Ascending aorta (tissue), 2 donors: ENCODE results near the gene TMEM253. TPM values are rescaled to one million over a fixed set of nuclear protein-coding genes. Genes with fewer than 3 reads are reported as not detected.

ENCODE experiments used
- DNase-seq, 2 donors: peaks; one replicate each; pipeline ENCODE4 v3.0.0-alpha.2; 2019; ENCODE audit warnings: low spot score in 2 of 2
- H3K27ac ChIP-seq, 2 donors: fragments of 200-600 bp; sonication (generic); one replicate each; pipeline ENCODE4 v1.5.1; 2016 to 2017; ENCODE audit warnings: mild to moderate bottlenecking in 1 of 2
- H3K27me3 ChIP-seq: fragments of 200-600 bp; sonication (generic); one replicate; pipeline ENCODE4 v1.5.1; 2017
- H3K36me3 ChIP-seq, 2 donors: fragments of 200-600 bp; sonication (generic); one replicate each; pipeline ENCODE4 v1.5.1; 2016
- H3K4me1 ChIP-seq, 2 donors: fragments of 200-600 bp; sonication (generic); one replicate each; pipeline ENCODE4 v1.5.1; 2016 to 2017; ENCODE audit warnings: mild to moderate bottlenecking in 1 of 2
- H3K4me3 ChIP-seq, 2 donors: fragments of 200-600 bp; sonication (generic); one replicate each; pipeline ENCODE4 v1.5.1; 2016 to 2017; ENCODE audit warnings: mild to moderate bottlenecking in 1 of 2
- H3K9me3 ChIP-seq, 2 donors: fragments of 200-600 bp; sonication (generic); one replicate each; pipeline ENCODE4 v1.5.1; 2016
- intact Hi-C: fragments of 100-400 bp; cut with DNase I; formaldehyde crosslinking; loops from one replicate; pipeline ENCODE4 v1.15.1; 2023
- total RNA-seq: library from RNA; depleted of rRNA; stranded (reverse); fragments of >200 nt; gene quantifications from one replicate; pipeline ENCODE4 v1.1.0, GENCODE V29; 2016
- TF ChIP-seq, protein P1 (sequence below), 3 experiments: fragments of 200-600 bp in 2 of 3; fragments of 450-650 bp in 1 of 3; sonication (generic) in 2 of 3; IDR thresholded peaks; one replicate each; pipeline ENCODE4 v1.5.1; 2016 to 2019; ENCODE audit warnings: antibody characterized with exemption in 3 of 3, mild to moderate bottlenecking in 1 of 3, moderate library complexity in 1 of 3

Gene TMEM253
- not detected for total RNA-seq

DNA sequence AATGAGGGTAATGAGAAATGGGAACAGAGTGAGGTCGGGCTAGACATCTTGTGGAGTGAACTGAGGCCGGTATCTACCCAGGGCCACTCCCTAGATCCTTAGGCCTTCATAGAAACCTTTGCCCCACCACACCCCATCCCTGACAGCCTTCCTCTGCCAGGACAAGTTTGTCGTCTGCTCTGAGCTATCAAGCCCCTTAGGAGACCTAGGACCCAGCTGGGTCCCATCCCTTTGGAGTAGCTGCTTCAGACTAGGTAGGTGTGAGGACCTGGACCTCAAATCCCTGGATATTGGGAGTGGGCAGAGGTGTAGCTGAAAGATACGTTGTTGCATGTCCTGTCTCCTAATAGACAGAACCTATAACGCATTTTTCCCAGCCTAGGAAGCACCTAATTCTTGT lies at the start of gene TMEM253:
Gene TMEM253, plus strand, starts transcription at position 136 of the 400 bp plus-strand sequence. CDS start 278 bp downstream, outside the sequence.
- no peaks in the 10 kb centered on the region for H3K9me3 ChIP-seq
- DNase-seq: peak in 1 of 2 donors; percentile 30
- H3K27ac ChIP-seq: peak within 1 kb of the TSS; percentile 92 to 96
- TF ChIP-seq, protein P1, sequence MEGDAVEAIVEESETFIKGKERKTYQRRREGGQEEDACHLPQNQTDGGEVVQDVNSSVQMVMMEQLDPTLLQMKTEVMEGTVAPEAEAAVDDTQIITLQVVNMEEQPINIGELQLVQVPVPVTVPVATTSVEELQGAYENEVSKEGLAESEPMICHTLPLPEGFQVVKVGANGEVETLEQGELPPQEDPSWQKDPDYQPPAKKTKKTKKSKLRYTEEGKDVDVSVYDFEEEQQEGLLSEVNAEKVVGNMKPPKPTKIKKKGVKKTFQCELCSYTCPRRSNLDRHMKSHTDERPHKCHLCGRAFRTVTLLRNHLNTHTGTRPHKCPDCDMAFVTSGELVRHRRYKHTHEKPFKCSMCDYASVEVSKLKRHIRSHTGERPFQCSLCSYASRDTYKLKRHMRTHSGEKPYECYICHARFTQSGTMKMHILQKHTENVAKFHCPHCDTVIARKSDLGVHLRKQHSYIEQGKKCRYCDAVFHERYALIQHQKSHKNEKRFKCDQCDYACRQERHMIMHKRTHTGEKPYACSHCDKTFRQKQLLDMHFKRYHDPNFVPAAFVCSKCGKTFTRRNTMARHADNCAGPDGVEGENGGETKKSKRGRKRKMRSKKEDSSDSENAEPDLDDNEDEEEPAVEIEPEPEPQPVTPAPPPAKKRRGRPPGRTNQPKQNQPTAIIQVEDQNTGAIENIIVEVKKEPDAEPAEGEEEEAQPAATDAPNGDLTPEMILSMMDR (IDR thresholded peaks at IDR 0.05): no peak
- no peaks in the 10 kb centered on the region for H3K36me3 ChIP-seq
- H3K4me3 ChIP-seq: no peak within 1 kb of the TSS
- H3K4me1 ChIP-seq: peaks cover 3 to 18% of the 10 kb centered on the region in 2 donors
- intact Hi-C loops: loop anchor here (5.0 to 10.0 kb wide), 2 partner anchors 284 to 419 kb away; partner anchors contain the start of genes RNASE4 and SUPT16H
- no peaks in the 10 kb centered on the region for H3K27me3 ChIP-seq

- Histone ChIP-seq H3K4me3 (no peak overlapping the region), H3K9me3 (no peaks in the 10 kb centered on the region)
- TF ChIP-seq, protein P1 (IDR thresholded peaks at IDR 0.05): no peak
Measured at GRCh38 chr14:21053184-21054122, 47.4 kb upstream of the TMEM253 start.

DNA sequence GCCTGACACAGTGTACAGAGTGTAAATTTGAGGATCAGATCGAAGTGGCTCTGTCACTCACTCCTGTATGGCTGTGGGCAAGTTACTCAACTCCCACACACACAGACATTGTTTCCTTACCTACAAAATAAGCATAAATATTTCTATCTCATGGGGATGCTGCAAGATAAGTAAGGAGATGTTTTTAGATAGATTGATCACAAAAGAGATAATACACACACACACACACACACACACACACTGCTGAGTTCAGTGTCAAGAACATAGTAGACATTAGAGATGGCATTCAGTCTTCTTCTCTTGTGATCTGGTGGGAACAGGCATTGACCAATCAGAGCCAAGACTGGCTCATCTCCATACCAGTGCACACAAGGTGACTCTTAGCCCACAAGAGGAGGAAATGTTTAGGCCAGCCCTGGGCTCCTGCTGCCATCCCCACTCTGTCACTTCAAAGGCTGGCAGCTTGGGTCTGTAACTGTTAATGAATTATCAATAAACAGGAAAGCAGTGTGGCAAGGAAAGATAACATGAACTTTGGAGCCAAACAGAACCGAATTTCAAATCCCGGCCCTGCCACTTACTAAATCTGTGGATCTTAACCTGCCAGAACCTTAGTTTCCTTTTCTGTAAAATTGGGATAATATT lies 46.6 kb upstream of the TMEM253 start:
- TF ChIP-seq, protein P1 (IDR thresholded peaks at IDR 0.05): no peak
- H3K4me1 ChIP-seq: no peaks in the 10 kb centered on the region
- no peaks in the 10 kb centered on the region for H3K27me3 ChIP-seq
- no peak overlapping the region for H3K4me3 ChIP-seq
- intact Hi-C loops: no loop called here
- no peaks in the 10 kb centered on the region for H3K36me3 ChIP-seq
- no peak overlapping the region for H3K27ac ChIP-seq
- DNase-seq: no peak
- no peaks in the 10 kb centered on the region for H3K9me3 ChIP-seq

More at GRCh38 chr14:21053184-21054122, 47.4 kb upstream of the TMEM253 start:
- Histone ChIP-seq H3K4me1 (no peaks in the 10 kb centered on the region), H3K27ac (no peak overlapping the region), H3K36me3 (no peaks in the 10 kb centered on the region), H3K27me3 (no peaks in the 10 kb centered on the region)
- intact Hi-C loops: no loop called here
- DNase-seq: no peak

DNA sequence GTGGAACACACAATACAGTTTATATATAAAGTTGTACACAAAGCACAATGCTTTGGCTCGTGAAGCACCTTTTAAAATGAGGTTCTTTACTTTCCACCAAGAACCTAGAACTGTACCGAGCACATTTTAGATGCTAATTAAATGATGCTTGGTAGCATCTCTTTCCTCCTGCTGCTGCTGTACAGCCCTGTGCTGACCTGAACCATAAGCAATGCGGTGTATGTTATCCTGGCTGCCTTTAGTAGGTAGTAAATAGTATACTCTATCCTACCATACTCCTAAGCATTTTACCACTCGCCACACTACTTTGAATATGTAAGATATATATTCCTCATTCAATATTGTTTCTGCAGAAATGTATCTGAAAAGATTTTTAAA lies 46.1 kb upstream of the TMEM253 start:
- Histone ChIP-seq H3K27me3 (no peaks in the 10 kb centered on the region), H3K36me3 (no peaks in the 10 kb centered on the region), H3K9me3 (no peaks in the 10 kb centered on the region), H3K27ac (no peak overlapping the region), H3K4me1 (no peaks in the 10 kb centered on the region), H3K4me3 (no peak overlapping the region)
- TF ChIP-seq, protein P1 (IDR thresholded peaks at IDR 0.05): no peak
- no peak for DNase-seq
- intact Hi-C loops: no loop called here

- Histone ChIP-seq H3K4me3 (no peak overlapping the region), H3K9me3 (no peaks in the 10 kb centered on the region), H3K27ac (no peak overlapping the region), H3K27me3 (no peaks in the 10 kb centered on the region), H3K36me3 (no peaks in the 10 kb centered on the region), H3K4me1 (no peaks in the 10 kb centered on the region)
- intact Hi-C loops: no loop called here
- DNase-seq: no peak
- TF ChIP-seq, protein P1 (IDR thresholded peaks at IDR 0.05): no peak
Measured at GRCh38 chr14:21055432-21056117, 45.3 kb upstream of the TMEM253 start.
